H9 (cell line): ENCODE results near the gene CPAMD8. TPM values are rescaled to one million over a fixed set of nuclear protein-coding genes. Genes with fewer than 3 reads are reported as not detected.

Source experiments
- DNase-seq: peaks from one replicate; pipeline ENCODE4 v3.0.0-alpha.2; 2017
- H2AFZ ChIP-seq: one replicate; pipeline ENCODE4 v1.6.1; 2013; ENCODE audit warnings: mild to moderate bottlenecking, low read length, control low read depth, moderate library complexity
- H2AK5ac ChIP-seq: 2 replicates; pipeline ENCODE4 v1.6.1; 2013; ENCODE audit warnings: low read length, control low read depth, mixed read lengths; ENCODE audit not compliant: insufficient read length
- H2BK120ac ChIP-seq: one replicate; pipeline ENCODE4 v1.6.1; 2013; ENCODE audit warnings: low read depth, mild to moderate bottlenecking, low read length, control low read depth, inconsistent platforms; ENCODE audit not compliant: poor library complexity, severe bottlenecking
- H2BK12ac ChIP-seq: 2 replicates; pipeline ENCODE4 v1.6.1; 2013; ENCODE audit warnings: low read length, control low read depth, mixed read lengths, low read depth; ENCODE audit not compliant: insufficient read length
- H2BK15ac ChIP-seq: 2 replicates; pipeline ENCODE4 v1.6.1; 2013; ENCODE audit warnings: low read depth, low read length, control low read depth
- H2BK20ac ChIP-seq: one replicate; pipeline ENCODE4 v1.6.1; 2013; ENCODE audit warnings: low read depth, mild to moderate bottlenecking, low read length, control low read depth, inconsistent platforms; ENCODE audit not compliant: poor library complexity, severe bottlenecking
- H2BK5ac ChIP-seq: 2 replicates; pipeline ENCODE4 v1.6.1; 2013; ENCODE audit warnings: low read length, control low read depth, mixed read lengths; ENCODE audit not compliant: insufficient read length
- H3K14ac ChIP-seq: 2 replicates; pipeline ENCODE4 v1.6.1; 2013; ENCODE audit warnings: low read length, control low read depth; ENCODE audit not compliant: insufficient read depth
- H3K18ac ChIP-seq: 2 replicates; pipeline ENCODE4 v1.6.1; 2013; ENCODE audit warnings: low read depth, mild to moderate bottlenecking, mixed read lengths, low read length, control low read depth; ENCODE audit not compliant: insufficient read length
- H3K23ac ChIP-seq: 2 replicates; pipeline ENCODE4 v1.6.1; 2013; ENCODE audit warnings: low read length, control low read depth, mixed read lengths, low read depth; ENCODE audit not compliant: insufficient read length
- H3K23me2 ChIP-seq: 2 replicates; pipeline ENCODE4 v1.6.1; 2013; ENCODE audit warnings: low read depth, mild to moderate bottlenecking, mixed read lengths, low read length, control low read depth; ENCODE audit not compliant: insufficient read length, poor library complexity, severe bottlenecking
- H3K27ac ChIP-seq: 2 replicates; pipeline ENCODE4 v1.5.1; 2013; ENCODE audit warnings: low read length, control low read depth, mixed read lengths, low read depth; ENCODE audit not compliant: insufficient read length
- H3K27me3 ChIP-seq: 2 replicates; pipeline ENCODE4 v1.6.1; 2013; ENCODE audit warnings: low read length, control low read depth, inconsistent platforms; ENCODE audit not compliant: insufficient read depth
- H3K4ac ChIP-seq: 2 replicates; pipeline ENCODE4 v1.6.1; 2013; ENCODE audit warnings: low read depth, mild to moderate bottlenecking, control low read depth, inconsistent platforms, low read length, moderate library complexity
- H3K4me1 ChIP-seq: 2 replicates; pipeline ENCODE4 v1.6.1; 2013; ENCODE audit warnings: low read length, control low read depth, inconsistent platforms; ENCODE audit not compliant: insufficient read depth
- H3K4me2 ChIP-seq: 2 replicates; pipeline ENCODE4 v1.6.1; 2013; ENCODE audit warnings: low read length, control low read depth, mixed read lengths; ENCODE audit not compliant: insufficient read length, insufficient read depth
- H3K56ac ChIP-seq: 2 replicates; pipeline ENCODE4 v1.6.1; 2013; ENCODE audit warnings: low read depth, mild to moderate bottlenecking, mixed read lengths, low read length, control low read depth; ENCODE audit not compliant: insufficient read length
- H3K79me1 ChIP-seq: 2 replicates; pipeline ENCODE4 v1.6.1; 2013; ENCODE audit warnings: low read depth, mild to moderate bottlenecking, moderate library complexity, low read length, control low read depth, inconsistent platforms; ENCODE audit not compliant: insufficient read depth, poor library complexity, severe bottlenecking
- H3K79me2 ChIP-seq: 2 replicates; pipeline ENCODE4 v1.6.1; 2013; ENCODE audit warnings: low read length, control low read depth, inconsistent platforms; ENCODE audit not compliant: insufficient read depth
- H3K9ac ChIP-seq: 2 replicates; pipeline ENCODE4 v1.6.1; 2013; ENCODE audit warnings: low read length, control low read depth, mixed read lengths; ENCODE audit not compliant: insufficient read length; ENCODE audit errors: extremely low read depth
- H3K9me3 ChIP-seq: one replicate; pipeline ENCODE4 v1.6.1; 2013; ENCODE audit warnings: low read depth, low read length, inconsistent platforms; ENCODE audit not compliant: control insufficient read depth
- H3T11ph ChIP-seq: one replicate; pipeline ENCODE4 v1.6.1; 2013; ENCODE audit warnings: mild to moderate bottlenecking, low read length, control low read depth, inconsistent platforms
- H4K20me1 ChIP-seq: one replicate; pipeline ENCODE4 v1.6.1; 2013; ENCODE audit not compliant: control insufficient read depth, insufficient read length, insufficient read depth
- H4K5ac ChIP-seq: 2 replicates; pipeline ENCODE4 v1.6.1; 2013; ENCODE audit warnings: low read depth, mild to moderate bottlenecking, mixed read lengths, low read length, control low read depth; ENCODE audit not compliant: insufficient read length
- H4K8ac ChIP-seq: replicated peaks from 2 replicates; pipeline ENCODE4 v1.6.1; 2013; ENCODE audit warnings: low read length, control low read depth, mixed read lengths, low read depth; ENCODE audit not compliant: insufficient read length
- H4K91ac ChIP-seq: 2 replicates; pipeline ENCODE4 v1.6.1; 2013; ENCODE audit warnings: low read depth, mild to moderate bottlenecking, moderate library complexity, mixed read lengths, low read length, control low read depth; ENCODE audit not compliant: insufficient read length
- H3K27ac Mint-ChIP-seq, 3 experiments: 2 replicates in 2 of 3; 3 replicates in 1 of 3; pipeline ENCODE4 v1.8.0; 2020 to 2021; ENCODE audit warnings: mixed read lengths in 3 of 3, mild to moderate bottlenecking in 1 of 3, moderate library complexity in 1 of 3
- H3K27me3 Mint-ChIP-seq: 2 replicates; pipeline ENCODE4 v1.8.0; 2021; ENCODE audit warnings: low read depth, mild to moderate bottlenecking, moderate library complexity, mixed read lengths
- H3K36me3 Mint-ChIP-seq, 3 experiments: 2 replicates in 2 of 3; 3 replicates in 1 of 3; pipeline ENCODE4 v1.8.0; 2020 to 2021; ENCODE audit warnings: low read depth in 3 of 3, mixed read lengths in 3 of 3; ENCODE audit not compliant: insufficient read depth in 1 of 3
- H3K4me1 Mint-ChIP-seq, 2 experiments: 2 replicates each; pipeline ENCODE4 v1.8.0; 2020; ENCODE audit warnings: mixed read lengths in 2 of 2
- H3K4me3 Mint-ChIP-seq, 2 experiments: 2 replicates in 1 of 2; 3 replicates in 1 of 2; pipeline ENCODE4 v1.8.0; 2020 to 2021; ENCODE audit warnings: mild to moderate bottlenecking in 2 of 2, mixed read lengths in 2 of 2, moderate library complexity in 1 of 2
- H3K9me3 Mint-ChIP-seq, 2 experiments: 2 replicates in 1 of 2; 3 replicates in 1 of 2; pipeline ENCODE4 v1.8.0; 2020; ENCODE audit warnings: mild to moderate bottlenecking in 2 of 2, mixed read lengths in 2 of 2, moderate library complexity in 1 of 2
- CTCF ChIP-seq: fragments of 200-600 bp; sonication (generic); conservative IDR thresholded peaks from 3 replicates; pipeline ENCODE4 v1.8.0; 2021; ENCODE audit warnings: antibody characterized with exemption, mild to moderate bottlenecking
- WGBS: extraction: QIAGEN DNeasy Blood & Tissue Kit; methylation state at CpG from one replicate; pipeline ENCODE4 v1.1.7; 2013; ENCODE audit warnings: missing lambda C conversion rate, low lambda C conversion rate, mixed read lengths; ENCODE audit not compliant: insufficient read length; ENCODE audit errors: extremely low coverage; 5-methylcytosine and 5-hydroxymethylcytosine counted together
- total RNA-seq: library from RNA; stranded (reverse); gene quantifications from 2 replicates; pipeline ENCODE4 v1.2.1, GENCODE V29; 2021

The CPAMD8 gene
- total RNA-seq, 1 experiment from 2014 or later, result 12.0 TPM

- H2BK15ac ChIP-seq, result no peak overlapping the region
- H4K91ac ChIP-seq, result no peak overlapping the region
- no peak overlapping the region for H3K23ac ChIP-seq
- H4K5ac ChIP-seq, result no peak overlapping the region
- no peaks in the 10 kb centered on the region for H3K4me1 ChIP-seq
- H3K27ac Mint-ChIP-seq, result no peak overlapping the region
- no CpG with 5 or more reads among the region's 22 CpGs for WGBS
- H3K14ac ChIP-seq, result no peak overlapping the region; the same call in 1 of the 2 replicates
- H3K4me2 ChIP-seq, result no peak overlapping the region
- H3K36me3 Mint-ChIP-seq, result no peaks in the 10 kb centered on the region
- no peak overlapping the region for H2BK120ac ChIP-seq
- H4K20me1 ChIP-seq, result no peaks in the 10 kb centered on the region
- DNase-seq, result no peak
- no peaks in the 10 kb centered on the region for H3K9me3 ChIP-seq
- TF ChIP-seq CTCF, result no peak
- H3K4me1 Mint-ChIP-seq, result no peaks in the 10 kb centered on the region; a peak in 1 of 4 replicates
- no peak overlapping the region for H2AFZ ChIP-seq
- no peak overlapping the region for H2BK12ac ChIP-seq
- no peaks in the 10 kb centered on the region for H3K79me2 ChIP-seq
- H3T11ph ChIP-seq, result no peak overlapping the region
- H3K27me3 ChIP-seq, result no peaks in the 10 kb centered on the region
- peaks cover 4% of the 10 kb centered on the region for H3K27me3 Mint-ChIP-seq
- no peak overlapping the region for H3K18ac ChIP-seq
- no peaks in the 10 kb centered on the region for H3K79me1 ChIP-seq
- no peaks in the 10 kb centered on the region for H3K23me2 ChIP-seq
- H3K9ac ChIP-seq, result no peak overlapping the region
- H3K4ac ChIP-seq, result no peak overlapping the region
- no peak overlapping the region for H2BK20ac ChIP-seq
- no peak overlapping the region for H2BK5ac ChIP-seq
- H3K4me3 Mint-ChIP-seq, result no peak overlapping the region
- no peaks in the 10 kb centered on the region for H3K9me3 Mint-ChIP-seq
- H3K27ac ChIP-seq, result no peak overlapping the region
- H3K56ac ChIP-seq, result no peak overlapping the region
- H4K8ac ChIP-seq, result no peak overlapping the region
- H2AK5ac ChIP-seq, result no peak overlapping the region
Measured at GRCh38 chr19:16889366-16889882, 137.2 kb downstream of the CPAMD8 start.
